Breast epithelium (tissue), 4 donors: ENCODE measurements around the gene FLNC. TPM values are rescaled to one million over a fixed set of nuclear protein-coding genes. Genes with fewer than 3 reads are reported as not detected.

Source experiments
- DNase-seq, 2 donors: peaks; one replicate each; pipeline ENCODE4 v3.0.0-alpha.2; 2019; ENCODE audit warnings: low spot score in 2 of 2
- H3K27ac ChIP-seq, 2 donors: fragments of 200-600 bp; sonication (generic) in 1 of 2; one replicate each; pipeline ENCODE4 v1.5.1; 2016 to 2019; ENCODE audit warnings: mild to moderate bottlenecking in 1 of 2
- H3K27me3 ChIP-seq, 2 donors: fragments of 200-600 bp; sonication (generic) in 1 of 2; one replicate each; pipeline versions ENCODE4 v1.5.1 to v1.6.0; 2017 to 2019; ENCODE audit warnings: control low read depth in 1 of 2, mild to moderate bottlenecking in 1 of 2
- H3K36me3 ChIP-seq: fragments of 200-600 bp; one replicate; pipeline ENCODE4 v1.5.1; 2019
- H3K4me1 ChIP-seq, 2 donors: fragments of 200-600 bp; sonication (generic); one replicate each; pipeline ENCODE4 v1.5.1; 2016 to 2019; ENCODE audit warnings: control low read depth in 1 of 2
- H3K4me3 ChIP-seq, 3 donors: fragments of 200-600 bp; sonication (generic); 1 replicate in 2 of 3; 2 replicates in 1 of 3; pipeline ENCODE4 v1.5.1; 2016 to 2019; ENCODE audit warnings: mild to moderate bottlenecking in 3 of 3, moderate library complexity in 2 of 3
- H3K9me3 ChIP-seq, 2 donors: fragments of 200-600 bp; sonication (generic) in 1 of 2; one replicate each; pipeline ENCODE4 v1.5.1; 2016 to 2019; ENCODE audit warnings: control low read depth in 1 of 2
- POLR2A ChIP-seq: fragments of 450-650 bp; IDR thresholded peaks from one replicate; pipeline ENCODE4 v1.6.1; 2016; ENCODE audit warnings: antibody characterized with exemption, mild to moderate bottlenecking, moderate library complexity
- POLR2AphosphoS5 ChIP-seq, 3 donors: sonication (generic); formaldehyde crosslinking; IDR thresholded peaks; one replicate each; pipeline ENCODE4 v1.6.1; 2017; ENCODE audit warnings: antibody characterized with exemption in 3 of 3
- intact Hi-C: fragments of 100-400 bp; cut with DNase I; formaldehyde crosslinking; loops from one replicate; pipeline ENCODE4 v1.15.1; 2023; ENCODE audit warnings: low total_unique reads
- total RNA-seq, 3 donors: library from RNA; depleted of rRNA; stranded (reverse); fragments of >200 nt; gene quantifications; one replicate each; pipeline ENCODE4 v1.1.0, GENCODE V29; 2016
- TF ChIP-seq, protein P1 (sequence below), 3 donors: fragments of 450-650 bp; IDR thresholded peaks; one replicate each; pipeline ENCODE4 v1.5.1; 2016 to 2017; ENCODE audit warnings: antibody characterized with exemption in 3 of 3, mild to moderate bottlenecking in 3 of 3, moderate library complexity in 3 of 3

FLNC gene
- total RNA-seq, 3 donors from 2014 or later = 5.1 to 7.5 (median 6.0) TPM

DNA sequence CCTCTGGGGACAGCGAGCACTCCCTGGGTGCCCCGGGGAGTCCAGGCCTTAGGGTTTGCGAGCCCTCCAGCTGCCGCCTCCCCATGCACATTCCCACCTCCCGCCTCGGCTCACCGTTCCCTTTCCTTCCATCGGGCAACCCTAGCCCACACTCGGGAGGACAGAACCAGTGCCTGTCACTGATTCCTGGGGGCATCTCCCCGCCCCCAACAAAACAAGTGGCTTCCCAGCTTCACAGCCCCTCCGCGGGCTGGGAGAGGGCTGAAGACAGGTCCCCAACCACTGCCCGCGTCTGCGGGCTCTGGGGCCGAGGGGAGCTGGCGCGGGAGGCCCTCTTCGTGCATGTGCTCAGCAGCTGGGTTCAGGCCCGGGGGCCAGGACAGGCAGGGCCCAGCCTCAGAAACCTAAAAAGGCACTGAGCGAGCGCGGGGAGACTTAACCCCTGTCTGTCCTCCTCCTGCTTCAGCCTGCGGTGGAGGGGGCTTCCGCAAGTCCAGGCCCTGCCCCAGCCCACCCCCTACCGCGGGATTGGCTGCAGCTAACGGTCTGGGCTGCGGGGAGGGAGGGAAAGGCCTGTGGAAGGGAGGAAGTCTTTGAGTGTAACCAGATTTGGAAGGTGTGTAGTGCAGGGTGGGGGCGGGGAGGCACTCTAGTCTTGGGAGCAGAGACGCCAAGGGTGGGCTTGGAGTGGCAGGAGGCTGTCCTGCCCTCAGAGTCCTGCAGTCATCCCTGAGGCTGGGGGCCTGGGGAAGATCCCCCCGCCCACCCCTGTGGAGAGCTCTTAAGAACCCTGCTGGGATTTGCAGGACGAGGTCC, 1.2 kb downstream of the FLNC start:
- Histone ChIP-seq H3K36me3 (no peaks in the 10 kb centered on the region), H3K9me3 (no peaks in the 10 kb centered on the region), H3K27ac (peak overlapping the region; percentile 33 to 90), H3K27me3 (peaks cover 0 to 9% of the 10 kb centered on the region in 2 donors), H3K4me1 (peaks cover 0 to 7% of the 10 kb centered on the region in 2 donors), H3K4me3 (peak overlapping the region; percentile 51 to 85 (median 53))
- intact Hi-C loops = no loop called here
- TF ChIP-seq, protein P1, sequence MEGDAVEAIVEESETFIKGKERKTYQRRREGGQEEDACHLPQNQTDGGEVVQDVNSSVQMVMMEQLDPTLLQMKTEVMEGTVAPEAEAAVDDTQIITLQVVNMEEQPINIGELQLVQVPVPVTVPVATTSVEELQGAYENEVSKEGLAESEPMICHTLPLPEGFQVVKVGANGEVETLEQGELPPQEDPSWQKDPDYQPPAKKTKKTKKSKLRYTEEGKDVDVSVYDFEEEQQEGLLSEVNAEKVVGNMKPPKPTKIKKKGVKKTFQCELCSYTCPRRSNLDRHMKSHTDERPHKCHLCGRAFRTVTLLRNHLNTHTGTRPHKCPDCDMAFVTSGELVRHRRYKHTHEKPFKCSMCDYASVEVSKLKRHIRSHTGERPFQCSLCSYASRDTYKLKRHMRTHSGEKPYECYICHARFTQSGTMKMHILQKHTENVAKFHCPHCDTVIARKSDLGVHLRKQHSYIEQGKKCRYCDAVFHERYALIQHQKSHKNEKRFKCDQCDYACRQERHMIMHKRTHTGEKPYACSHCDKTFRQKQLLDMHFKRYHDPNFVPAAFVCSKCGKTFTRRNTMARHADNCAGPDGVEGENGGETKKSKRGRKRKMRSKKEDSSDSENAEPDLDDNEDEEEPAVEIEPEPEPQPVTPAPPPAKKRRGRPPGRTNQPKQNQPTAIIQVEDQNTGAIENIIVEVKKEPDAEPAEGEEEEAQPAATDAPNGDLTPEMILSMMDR (IDR thresholded peaks at IDR 0.05) = no peak
- no peak for TF ChIP-seq POLR2AphosphoS5 (IDR thresholded peaks at IDR 0.05)
- TF ChIP-seq POLR2A = no peak
- no peak for DNase-seq

DNA sequence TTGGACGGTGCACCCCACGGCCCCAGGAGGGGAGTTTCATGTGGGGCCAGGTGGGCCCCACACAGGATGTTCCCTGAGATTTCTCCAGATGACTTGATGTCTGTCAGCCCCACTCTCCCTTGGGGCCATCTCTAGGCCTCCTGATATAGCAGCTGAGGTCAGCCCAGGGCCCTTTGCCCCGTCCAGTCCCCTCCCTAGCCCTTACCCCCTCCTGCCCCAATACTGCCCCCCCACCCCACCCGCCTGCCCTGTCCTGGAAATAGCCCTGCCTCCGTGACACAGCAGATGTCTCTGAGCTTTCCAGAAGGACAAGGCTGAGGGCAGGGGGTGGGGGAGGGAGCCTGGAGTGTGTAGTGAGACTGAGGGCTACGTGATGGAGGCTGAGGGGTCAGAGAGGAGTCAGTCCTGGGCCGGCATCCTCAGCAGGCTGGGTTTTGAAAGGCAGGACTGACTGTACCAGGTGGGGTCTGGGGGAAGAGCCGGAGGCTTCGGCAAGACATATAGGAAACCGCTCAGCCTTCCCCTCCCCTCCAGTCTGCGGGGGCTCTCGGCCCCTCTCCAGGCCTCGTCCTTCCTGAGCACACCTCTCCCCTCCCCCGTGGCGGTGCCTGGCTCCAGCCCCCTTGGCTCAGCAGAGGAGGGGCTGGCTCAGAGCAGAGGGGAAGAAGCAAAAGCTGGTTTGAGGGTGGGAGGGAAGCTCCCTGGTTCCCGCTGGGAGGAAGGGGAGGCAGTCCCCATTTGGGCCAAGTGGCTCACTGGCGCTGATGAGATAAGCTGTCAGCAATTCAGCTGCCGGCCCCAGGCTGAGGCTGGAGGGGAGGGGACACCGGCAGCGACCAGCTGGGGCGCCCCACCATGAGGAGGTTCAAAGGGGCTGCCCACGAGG, 2.0 kb downstream of the FLNC start:
- peaks cover 0 to 9% of the 10 kb centered on the region in 2 donors for H3K27me3 ChIP-seq

DNA sequence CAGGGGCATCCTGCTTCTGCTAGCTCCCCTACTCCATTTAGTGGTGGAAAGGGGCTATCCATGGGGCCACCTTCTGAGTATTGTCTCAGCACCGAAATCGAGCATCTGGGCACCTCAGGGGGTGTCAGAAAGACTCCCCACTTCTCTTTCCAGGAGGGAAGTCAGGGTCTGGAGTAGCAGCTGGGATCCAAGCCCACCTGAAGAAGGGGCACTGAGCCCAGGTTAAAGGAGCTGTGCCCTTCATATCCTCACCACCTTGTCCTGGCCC, 2.6 kb downstream of the FLNC start:
- Histone ChIP-seq H3K27ac (peak overlapping the region; percentile 68 to 90), H3K9me3 (no peaks in the 10 kb centered on the region), H3K4me3 (peak overlapping the region; percentile 51 to 85 (median 53)), H3K27me3 (peaks cover 0 to 9% of the 10 kb centered on the region in 2 donors), H3K4me1 (peaks cover 0 to 7% of the 10 kb centered on the region in 2 donors), H3K36me3 (no peaks in the 10 kb centered on the region)
- DNase-seq = no peak
- intact Hi-C loops = no loop called here
- no peak for TF ChIP-seq POLR2A
- TF ChIP-seq, protein P1 (IDR thresholded peaks at IDR 0.05) = no peak
- no peak for TF ChIP-seq POLR2AphosphoS5 (IDR thresholded peaks at IDR 0.05)

More for the DNA sequence above, 2.0 kb downstream of the FLNC start:
- H3K4me1 ChIP-seq = peaks cover 0 to 7% of the 10 kb centered on the region in 2 donors
- no peak for DNase-seq
- no peaks in the 10 kb centered on the region for H3K9me3 ChIP-seq
- peak overlapping the region; percentile 68 to 90 for H3K27ac ChIP-seq
- H3K4me3 ChIP-seq = peak overlapping the region; percentile 51 to 85 (median 53)
- H3K36me3 ChIP-seq = no peaks in the 10 kb centered on the region
- TF ChIP-seq POLR2AphosphoS5 (IDR thresholded peaks at IDR 0.05) (no peak), POLR2A (no peak)
- TF ChIP-seq, protein P1 (IDR thresholded peaks at IDR 0.05) = no peak
- intact Hi-C loops = no loop called here

DNA sequence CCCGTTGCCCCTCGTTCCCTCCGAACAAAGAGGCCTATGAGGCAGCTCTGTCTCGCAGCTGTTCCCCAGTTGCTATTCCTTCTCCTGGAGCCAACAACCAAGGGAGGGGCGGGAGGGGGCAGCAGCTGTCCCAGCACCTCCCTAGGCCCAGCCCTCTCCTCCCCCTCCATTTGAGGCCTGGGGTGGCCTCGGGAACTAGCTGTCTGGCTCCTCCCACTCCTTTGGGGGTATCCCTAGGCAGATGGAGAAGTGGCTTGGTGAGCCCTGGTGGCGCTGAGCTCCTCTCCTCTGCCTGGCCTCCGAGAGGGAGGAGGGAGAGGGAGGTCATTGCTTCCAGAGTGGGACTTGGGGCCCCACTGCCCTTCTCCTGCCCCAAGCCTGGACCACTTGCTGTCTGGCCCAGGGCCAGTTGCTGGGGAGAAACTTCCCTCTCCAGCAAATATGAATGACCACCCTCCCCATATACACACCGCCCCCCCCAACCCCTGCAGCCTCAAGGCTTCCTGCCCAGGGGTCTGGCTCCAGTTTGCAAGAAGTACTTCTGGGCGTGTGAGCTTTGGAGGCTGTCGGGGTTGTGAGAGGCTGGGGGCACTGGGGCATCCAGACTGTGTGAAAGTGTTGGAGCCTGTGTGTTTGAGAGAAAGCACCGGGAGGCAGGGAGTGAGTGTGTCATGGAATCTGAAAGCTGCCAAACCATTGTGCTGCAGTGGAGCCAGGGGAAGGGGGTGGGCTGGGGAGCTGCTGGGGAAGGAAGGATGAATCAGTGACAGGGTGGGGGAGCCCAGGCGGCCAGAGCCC, 3.1 kb downstream of the FLNC start:
- TF ChIP-seq, protein P1 (IDR thresholded peaks at IDR 0.05) = no peak
- no peak for TF ChIP-seq POLR2AphosphoS5 (IDR thresholded peaks at IDR 0.05)
- no peak for TF ChIP-seq POLR2A
- Histone ChIP-seq H3K27ac (peak overlapping the region; percentile 68 to 90), H3K27me3 (peaks cover 0 to 9% of the 10 kb centered on the region in 2 donors), H3K4me1 (peaks cover 0 to 7% of the 10 kb centered on the region in 2 donors), H3K4me3 (peak overlapping the region in 1 of 3 donors; percentile 85), H3K9me3 (no peaks in the 10 kb centered on the region), H3K36me3 (no peaks in the 10 kb centered on the region)
- intact Hi-C loops = no loop called here
- peak in 1 of 2 donors; percentile 24 for DNase-seq
